Gastrocnemius medialis (tissue), 4 donors: Measurements from ENCODE around the gene CARMIL1.

ENCODE experiments used
- CTCF ChIP-seq, 5 experiments: fragments of 450-650 bp in 3 of 5; fragments of 200-600 bp in 2 of 5; sonication (generic) in 2 of 5; IDR thresholded peaks in 4 of 5; conservative IDR thresholded peaks in 1 of 5; 1 replicate in 4 of 5; 2 replicates in 1 of 5; pipeline ENCODE4 v1.5.1; 2016 to 2019; ENCODE audit warnings: antibody characterized with exemption in 5 of 5, mild to moderate bottlenecking in 3 of 5, moderate library complexity in 3 of 5
- POLR2A ChIP-seq, 2 donors: fragments of 450-650 bp; IDR thresholded peaks; one replicate each; pipeline ENCODE4 v1.6.1; 2017; ENCODE audit warnings: antibody characterized with exemption in 2 of 2, mild to moderate bottlenecking in 2 of 2, moderate library complexity in 2 of 2

- TF ChIP-seq CTCF (IDR thresholded peaks at IDR 0.05 in 4 of 5, conservative IDR thresholded peaks at IDR 0.05 in 1 of 5) (no peak), POLR2A (IDR thresholded peaks at IDR 0.05) (no peak)
Measured at GRCh38 chr6:25249133-25249532, 30.0 kb upstream of the CARMIL1 start.
